A673 (cell line): ENCODE results near the gene ABHD1. TPM values are rescaled to one million over a fixed set of nuclear protein-coding genes. Genes with fewer than 3 reads are reported as not detected.
"Not testable (repeated sequence)": the region's sequence is repeated elsewhere in the genome, so short reads cannot be mapped to it uniquely, and the experiment has no call there.

Experiments
- BruUV-seq: library from RNA; stranded (reverse); fragments of 400-500 nt; replicated peaks from 2 replicates; lab custom pipeline; 2021; lab: Mats Ljungman, UMichigan
- CTCF ChIA-PET: fragments of 300-600 bp; sonication (Branson Sonifier 250); formaldehyde crosslinking; loops from one replicate; lab custom pipeline; 2022; ENCODE audit warnings: antibody characterized with exemption; lab: Charles Lee
- POLR2A ChIA-PET: fragments of 300-600 bp; sonication (Branson Sonifier 250); formaldehyde crosslinking; loops from one replicate; lab custom pipeline; 2022; ENCODE audit warnings: antibody characterized with exemption; ENCODE audit not compliant: low non-redundant PET; lab: Charles Lee
- DNase-seq: peaks from one replicate; pipeline ENCODE4 v3.0.0-alpha.2; 2015; ENCODE audit warnings: low spot score
- H3K27ac ChIP-seq: fragments of 200-600 bp; sonication (generic); 2 replicates; pipeline ENCODE4 v1.5.1; 2016; ENCODE audit warnings: mixed run types, low read depth, mild to moderate bottlenecking, mixed read lengths, antibody characterized with exemption, low read length; ENCODE audit not compliant: poor library complexity, severe bottlenecking
- H3K27me3 ChIP-seq: fragments of 200-600 bp; sonication (generic); replicated peaks from 2 replicates; pipeline ENCODE4 v1.6.1; 2017; ENCODE audit warnings: mixed run types, low read depth, mild to moderate bottlenecking, mixed read lengths, antibody characterized with exemption, low read length; ENCODE audit not compliant: insufficient read depth, poor library complexity
- H3K36me3 ChIP-seq: fragments of 200-600 bp; sonication (generic); 2 replicates; pipeline ENCODE4 v1.6.1; 2016; ENCODE audit warnings: mixed run types, mild to moderate bottlenecking, mixed read lengths, antibody characterized with exemption, low read length; ENCODE audit not compliant: insufficient read depth, poor library complexity, severe bottlenecking
- H3K4me1 ChIP-seq: fragments of 200-600 bp; sonication (generic); 2 replicates; pipeline ENCODE4 v1.6.1; 2017; ENCODE audit warnings: mixed run types, mild to moderate bottlenecking, mixed read lengths, antibody characterized with exemption, low read length; ENCODE audit not compliant: insufficient read depth, poor library complexity, severe bottlenecking
- H3K4me3 ChIP-seq: fragments of 200-600 bp; sonication (generic); 2 replicates; pipeline ENCODE4 v1.5.1; 2016; ENCODE audit warnings: low read depth, mixed run types, mild to moderate bottlenecking, mixed read lengths, low read length; ENCODE audit not compliant: poor library complexity, severe bottlenecking
- H3K9me3 ChIP-seq: fragments of 200-600 bp; sonication (generic); 2 replicates; pipeline ENCODE4 v1.6.1; 2016; ENCODE audit warnings: mixed run types, low read depth, mild to moderate bottlenecking, mixed read lengths, antibody characterized with exemption, low read length; ENCODE audit not compliant: poor library complexity, severe bottlenecking
- EZH2 ChIP-seq: fragments of 200-600 bp; sonication (generic); IDR thresholded peaks from 2 replicates; pipeline ENCODE4 v1.6.1; 2017; ENCODE audit warnings: borderline replicate concordance, low read depth, mild to moderate bottlenecking, mixed read lengths, antibody characterized with exemption, low read length; ENCODE audit not compliant: poor library complexity, severe bottlenecking
- intact Hi-C: fragments of 100-400 bp; cut with micrococcal nuclease; formaldehyde crosslinking; loops from one replicate; pipeline ENCODE4 v1.10.0; 2022; ENCODE audit not compliant: unreplicated experiment
- total RNA-seq: library from RNA; stranded (reverse); gene quantifications from 2 replicates; pipeline ENCODE4 v1.2.3, GENCODE V29; 2021
- TF ChIP-seq, protein P1 (sequence below): fragments of 300-800, 200-600 bp; sonication (generic); conservative IDR thresholded peaks from 2 replicates; pipeline ENCODE4 v1.5.1; 2017; ENCODE audit warnings: low read depth, mild to moderate bottlenecking, antibody characterized with exemption, low read length, moderate library complexity, mixed read lengths

The ABHD1 gene
- total RNA-seq, 1 experiment from 2014 or later, result not detected

DNA sequence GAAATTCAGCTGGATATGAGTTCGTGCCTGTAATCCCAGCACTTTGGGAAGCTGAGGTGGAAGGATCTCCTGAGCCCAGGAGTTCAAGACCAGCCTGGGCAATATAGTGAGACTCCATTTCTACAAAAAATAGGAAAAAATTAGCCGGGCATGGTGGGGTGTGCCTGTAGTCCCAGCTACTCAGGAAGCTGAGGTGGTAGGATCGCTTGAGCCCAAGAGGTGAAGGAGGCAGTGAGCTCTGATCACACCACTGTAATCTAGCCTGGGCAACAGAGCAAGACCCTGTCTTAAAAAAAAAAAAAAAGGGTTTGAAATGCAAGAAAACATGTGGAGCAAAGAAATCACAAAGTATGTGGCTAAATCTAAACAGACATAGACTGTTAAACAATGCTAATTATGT, 14.5 kb upstream of the ABHD1 start:
- ChIA-PET POLR2A (interaction anchor here (0.6 kb wide), 1 partner anchor 67 kb away, joined by 3 read pairs; no protein-coding TSS in a partner anchor), CTCF (no interaction called here)
- TF ChIP-seq, protein P1, sequence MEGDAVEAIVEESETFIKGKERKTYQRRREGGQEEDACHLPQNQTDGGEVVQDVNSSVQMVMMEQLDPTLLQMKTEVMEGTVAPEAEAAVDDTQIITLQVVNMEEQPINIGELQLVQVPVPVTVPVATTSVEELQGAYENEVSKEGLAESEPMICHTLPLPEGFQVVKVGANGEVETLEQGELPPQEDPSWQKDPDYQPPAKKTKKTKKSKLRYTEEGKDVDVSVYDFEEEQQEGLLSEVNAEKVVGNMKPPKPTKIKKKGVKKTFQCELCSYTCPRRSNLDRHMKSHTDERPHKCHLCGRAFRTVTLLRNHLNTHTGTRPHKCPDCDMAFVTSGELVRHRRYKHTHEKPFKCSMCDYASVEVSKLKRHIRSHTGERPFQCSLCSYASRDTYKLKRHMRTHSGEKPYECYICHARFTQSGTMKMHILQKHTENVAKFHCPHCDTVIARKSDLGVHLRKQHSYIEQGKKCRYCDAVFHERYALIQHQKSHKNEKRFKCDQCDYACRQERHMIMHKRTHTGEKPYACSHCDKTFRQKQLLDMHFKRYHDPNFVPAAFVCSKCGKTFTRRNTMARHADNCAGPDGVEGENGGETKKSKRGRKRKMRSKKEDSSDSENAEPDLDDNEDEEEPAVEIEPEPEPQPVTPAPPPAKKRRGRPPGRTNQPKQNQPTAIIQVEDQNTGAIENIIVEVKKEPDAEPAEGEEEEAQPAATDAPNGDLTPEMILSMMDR, result no peak
- no peak for TF ChIP-seq EZH2
- Histone ChIP-seq H3K4me3 (no peak overlapping the region), H3K27me3 (no peaks in the 10 kb centered on the region), H3K9me3 (no peaks in the 10 kb centered on the region), H3K27ac (no peak overlapping the region), H3K4me1 (no peaks in the 10 kb centered on the region), H3K36me3 (no peaks in the 10 kb centered on the region)
- no TSS peak for BruUV-seq
- DNase-seq, result no peak
- intact Hi-C loops, result no loop called here

DNA sequence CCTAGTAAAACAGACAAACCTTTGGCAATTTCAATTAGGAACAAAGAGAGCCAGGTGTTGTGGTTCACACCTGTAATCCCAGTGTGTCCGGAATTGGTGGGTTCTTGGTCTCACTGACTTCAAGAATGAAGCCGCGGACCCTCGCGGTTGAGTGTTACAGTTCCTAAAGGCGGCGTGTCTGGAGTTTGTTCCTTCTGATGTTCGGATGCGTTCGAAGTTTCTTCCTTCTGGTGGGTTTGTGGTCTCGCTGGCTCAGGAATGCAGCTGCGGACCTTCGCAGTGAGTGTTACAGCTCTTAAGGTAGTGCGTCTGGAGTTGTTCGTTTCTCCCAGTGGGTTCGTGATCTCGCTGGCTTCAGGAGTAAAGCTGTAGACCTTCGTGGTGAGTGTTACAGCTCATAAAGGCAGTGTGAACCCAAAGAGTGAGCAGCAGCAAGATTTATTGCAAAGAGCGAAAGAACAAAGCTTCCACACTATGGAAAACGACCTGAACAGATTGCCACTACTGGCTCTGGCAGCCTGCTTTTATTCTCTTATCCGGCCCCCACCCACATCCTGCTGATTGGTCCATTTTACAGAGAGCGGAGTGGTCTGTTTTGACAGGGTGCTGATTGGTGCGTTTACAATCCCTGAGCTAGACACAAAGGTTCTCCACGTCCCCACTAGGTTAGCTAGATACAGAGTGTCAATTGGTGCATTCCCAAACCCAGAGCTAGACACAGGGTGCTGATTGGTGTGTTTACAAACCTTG, 12.8 kb upstream of the ABHD1 start:
- CTCF ChIA-PET, result not testable (repeated sequence)

DNA sequence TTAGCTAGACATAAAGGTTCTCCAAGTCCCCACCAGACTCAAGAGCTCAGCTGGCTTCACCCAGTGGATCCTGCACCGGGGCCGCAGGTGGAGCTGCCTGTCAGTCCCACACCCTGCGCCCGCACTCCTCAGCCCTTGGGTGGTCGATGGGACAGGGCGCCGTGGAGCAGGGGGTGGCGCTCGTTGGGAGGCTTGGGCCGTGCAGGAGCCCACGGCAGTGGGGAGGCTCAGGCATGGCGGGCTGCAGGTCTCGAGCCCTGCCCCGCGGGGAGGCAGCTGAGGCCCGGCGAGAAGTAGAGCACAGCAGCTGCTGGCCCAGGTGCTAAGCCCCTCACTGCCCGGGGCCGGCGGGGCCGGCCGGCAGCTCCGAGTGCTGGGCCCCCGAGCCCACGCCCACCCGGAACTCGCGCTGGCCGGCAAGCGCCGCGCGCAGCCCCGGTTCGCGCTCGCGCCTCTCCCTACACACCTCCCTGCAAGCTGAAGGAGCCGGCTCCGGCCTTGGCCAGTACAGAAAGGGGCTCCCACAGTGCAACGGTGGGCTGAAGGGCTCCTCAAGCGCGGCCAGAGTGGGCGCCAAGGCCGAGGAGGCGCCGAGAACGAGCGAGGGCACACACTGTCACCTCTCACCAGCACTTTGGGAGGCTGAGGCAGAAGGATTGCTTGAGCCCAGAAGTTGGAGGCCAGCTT, 12.1 kb upstream of the ABHD1 start:
- BruUV-seq, DNase-seq, H3K4me1 ChIP-seq, H3K27me3 ChIP-seq, H3K36me3 ChIP-seq, H3K4me3 ChIP-seq, CTCF ChIA-PET, intact Hi-C loops, H3K9me3 ChIP-seq, H3K27ac ChIP-seq, POLR2A ChIA-PET: not testable (repeated sequence)

More for the DNA sequence above, 12.8 kb upstream of the ABHD1 start:
- DNase-seq, H3K27me3 ChIP-seq, intact Hi-C loops, H3K4me1 ChIP-seq, BruUV-seq, H3K9me3 ChIP-seq, H3K36me3 ChIP-seq, POLR2A ChIA-PET, H3K4me3 ChIP-seq, H3K27ac ChIP-seq: not testable (repeated sequence)

DNA sequence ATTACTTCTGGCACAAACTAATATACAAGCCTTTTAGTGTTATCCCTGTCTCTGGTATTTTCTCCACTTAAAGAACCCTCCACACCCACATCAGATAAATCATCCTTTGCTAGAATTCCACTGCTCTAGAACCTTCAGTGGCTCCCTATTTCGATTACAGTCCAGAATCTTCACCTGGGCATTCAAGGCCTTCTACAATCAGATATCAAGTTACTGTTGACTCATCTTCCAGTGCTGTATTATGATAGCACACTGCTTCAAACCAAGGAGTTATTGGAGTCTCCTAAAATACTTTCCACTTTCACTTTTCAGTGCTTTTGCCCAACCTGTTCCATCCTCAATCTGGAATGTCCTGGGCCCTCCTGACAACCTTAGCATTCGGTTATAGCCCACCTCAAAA, 8.1 kb upstream of the ABHD1 start:
- intact Hi-C loops, result no loop called here

More for the DNA sequence above, 8.1 kb upstream of the ABHD1 start:
- Histone ChIP-seq H3K27ac (no peak overlapping the region), H3K4me3 (no peak overlapping the region), H3K9me3 (no peaks in the 10 kb centered on the region), H3K4me1 (peaks cover 5% of the 10 kb centered on the region), H3K36me3 (no peaks in the 10 kb centered on the region), H3K27me3 (no peaks in the 10 kb centered on the region)
- TF ChIP-seq, protein P1, result no peak
- no peak for TF ChIP-seq EZH2
- ChIA-PET CTCF (interaction anchor here (0.7 kb wide), 1 partner anchor 283 kb away, joined by 9 read pairs; no protein-coding TSS in a partner anchor), POLR2A (interaction anchor here (0.6 kb wide), 1 partner anchor 106 kb away, joined by 8 read pairs; no protein-coding TSS in a partner anchor)
- BruUV-seq, result no TSS peak
- DNase-seq, result no peak
